Breast epithelium (tissue), 4 donors: Measurements from ENCODE around the gene ARHGEF10L. TPM values are rescaled to one million over a fixed set of nuclear protein-coding genes. Genes with fewer than 3 reads are reported as not detected.

Source experiments
- DNase-seq, 2 donors: peaks; one replicate each; pipeline ENCODE4 v3.0.0-alpha.2; 2019; ENCODE audit warnings: low spot score in 2 of 2
- H3K27ac ChIP-seq, 2 donors: fragments of 200-600 bp; sonication (generic) in 1 of 2; one replicate each; pipeline ENCODE4 v1.5.1; 2016 to 2019; ENCODE audit warnings: mild to moderate bottlenecking in 1 of 2
- H3K27me3 ChIP-seq, 2 donors: fragments of 200-600 bp; sonication (generic) in 1 of 2; one replicate each; pipeline versions ENCODE4 v1.5.1 to v1.6.0; 2017 to 2019; ENCODE audit warnings: control low read depth in 1 of 2, mild to moderate bottlenecking in 1 of 2
- H3K36me3 ChIP-seq: fragments of 200-600 bp; one replicate; pipeline ENCODE4 v1.5.1; 2019
- H3K4me1 ChIP-seq, 2 donors: fragments of 200-600 bp; sonication (generic); one replicate each; pipeline ENCODE4 v1.5.1; 2016 to 2019; ENCODE audit warnings: control low read depth in 1 of 2
- H3K4me3 ChIP-seq, 3 donors: fragments of 200-600 bp; sonication (generic); 1 replicate in 2 of 3; 2 replicates in 1 of 3; pipeline ENCODE4 v1.5.1; 2016 to 2019; ENCODE audit warnings: mild to moderate bottlenecking in 3 of 3, moderate library complexity in 2 of 3
- H3K9me3 ChIP-seq, 2 donors: fragments of 200-600 bp; sonication (generic) in 1 of 2; one replicate each; pipeline ENCODE4 v1.5.1; 2016 to 2019; ENCODE audit warnings: control low read depth in 1 of 2
- CTCF ChIP-seq, 3 donors: fragments of 450-650 bp; IDR thresholded peaks; one replicate each; pipeline ENCODE4 v1.5.1; 2016 to 2017; ENCODE audit warnings: antibody characterized with exemption in 3 of 3, mild to moderate bottlenecking in 3 of 3, moderate library complexity in 3 of 3
- POLR2A ChIP-seq: fragments of 450-650 bp; IDR thresholded peaks from one replicate; pipeline ENCODE4 v1.6.1; 2016; ENCODE audit warnings: antibody characterized with exemption, mild to moderate bottlenecking, moderate library complexity
- POLR2AphosphoS5 ChIP-seq, 3 donors: sonication (generic); formaldehyde crosslinking; IDR thresholded peaks; one replicate each; pipeline ENCODE4 v1.6.1; 2017; ENCODE audit warnings: antibody characterized with exemption in 3 of 3
- intact Hi-C: fragments of 100-400 bp; cut with DNase I; formaldehyde crosslinking; loops from one replicate; pipeline ENCODE4 v1.15.1; 2023; ENCODE audit warnings: low total_unique reads
- total RNA-seq, 3 donors: library from RNA; depleted of rRNA; stranded (reverse); fragments of >200 nt; gene quantifications; one replicate each; pipeline ENCODE4 v1.1.0, GENCODE V29; 2016

Gene ARHGEF10L
- total RNA-seq, 3 donors from 2014 or later = 36.7 to 51.4 (median 49.8) TPM

- peaks cover 8 to 27% of the 10 kb centered on the region in 2 donors for H3K4me1 ChIP-seq
- no peaks in the 10 kb centered on the region for H3K36me3 ChIP-seq
- H3K9me3 ChIP-seq = no peaks in the 10 kb centered on the region
- no peaks in the 10 kb centered on the region for H3K27me3 ChIP-seq
- TF ChIP-seq POLR2A = no peak
- TF ChIP-seq CTCF (IDR thresholded peaks at IDR 0.05) = no peak
- no peak for TF ChIP-seq POLR2AphosphoS5 (IDR thresholded peaks at IDR 0.05)
- H3K4me3 ChIP-seq = no peak overlapping the region
- no peak for DNase-seq
- H3K27ac ChIP-seq = peak overlapping the region; percentile 78 to 79
- intact Hi-C loops = no loop called here
Measured at GRCh38 chr1:17559615-17560419, 20.3 kb downstream of the ARHGEF10L start.

GRCh38 chr1:17561247-17561548, 21.7 kb downstream of the ARHGEF10L start:
- no peak for TF ChIP-seq POLR2AphosphoS5 (IDR thresholded peaks at IDR 0.05)
- TF ChIP-seq CTCF (IDR thresholded peaks at IDR 0.05) = no peak
- TF ChIP-seq POLR2A = no peak
- H3K4me1 ChIP-seq = peaks cover 8 to 36% of the 10 kb centered on the region in 2 donors
- intact Hi-C loops = no loop called here
- H3K27me3 ChIP-seq = no peaks in the 10 kb centered on the region
- no peaks in the 10 kb centered on the region for H3K9me3 ChIP-seq
- H3K36me3 ChIP-seq = no peaks in the 10 kb centered on the region
- peak overlapping the region; percentile 78 to 79 for H3K27ac ChIP-seq
- no peak for DNase-seq
- H3K4me3 ChIP-seq = peak overlapping the region in 1 of 3 donors; percentile 5

- Histone ChIP-seq H3K36me3 (no peaks in the 10 kb centered on the region), H3K4me1 (peaks cover 8 to 36% of the 10 kb centered on the region in 2 donors), H3K27ac (peak overlapping the region; percentile 78 to 79), H3K27me3 (no peaks in the 10 kb centered on the region), H3K4me3 (peak overlapping the region in 1 of 3 donors; percentile 5), H3K9me3 (no peaks in the 10 kb centered on the region)
- no peak for DNase-seq
- no peak for TF ChIP-seq POLR2A
- intact Hi-C loops = no loop called here
Measured at GRCh38 chr1:17561561-17561985, 22.1 kb downstream of the ARHGEF10L start.

- TF ChIP-seq POLR2AphosphoS5 (IDR thresholded peaks at IDR 0.05) = no peak
- TF ChIP-seq CTCF (IDR thresholded peaks at IDR 0.05) = no peak
- no peak for TF ChIP-seq POLR2A
- peak overlapping the region; percentile 78 to 79 for H3K27ac ChIP-seq
- H3K27me3 ChIP-seq = no peaks in the 10 kb centered on the region
- DNase-seq = no peak
- H3K36me3 ChIP-seq = no peaks in the 10 kb centered on the region
- H3K4me3 ChIP-seq = no peak overlapping the region
- H3K4me1 ChIP-seq = peaks cover 8 to 36% of the 10 kb centered on the region in 2 donors
- intact Hi-C loops = no loop called here
- no peaks in the 10 kb centered on the region for H3K9me3 ChIP-seq
Measured at GRCh38 chr1:17562375-17562774, 22.9 kb downstream of the ARHGEF10L start.

- no peaks in the 10 kb centered on the region for H3K27me3 ChIP-seq
- TF ChIP-seq CTCF (IDR thresholded peaks at IDR 0.05) = no peak
- TF ChIP-seq POLR2AphosphoS5 (IDR thresholded peaks at IDR 0.05) = no peak
- TF ChIP-seq POLR2A = no peak
- H3K9me3 ChIP-seq = no peaks in the 10 kb centered on the region
- no peaks in the 10 kb centered on the region for H3K36me3 ChIP-seq
- DNase-seq = no peak
- peak overlapping the region; percentile 95 to 97 for H3K27ac ChIP-seq
- peaks cover 8 to 36% of the 10 kb centered on the region in 2 donors for H3K4me1 ChIP-seq
- intact Hi-C loops = no loop called here
- no peak overlapping the region for H3K4me3 ChIP-seq
Measured at GRCh38 chr1:17563494-17564281, 24.2 kb downstream of the ARHGEF10L start.
